GM23248 (cell line): Measurements from ENCODE around the gene TPCN2.

Experiments
- EZH2 ChIP-seq: fragments of 200-600 bp; sonication (generic); IDR thresholded peaks from 2 replicates; pipeline ENCODE4 v1.6.1; 2018; ENCODE audit warnings: antibody characterized with exemption, mild to moderate bottlenecking; ENCODE audit not compliant: insufficient read depth, poor library complexity, severe bottlenecking
- EZH2phosphoT487 ChIP-seq: fragments of 200-600 bp; sonication (generic); IDR thresholded peaks from 2 replicates; pipeline ENCODE4 v1.6.1; 2018; ENCODE audit warnings: antibody characterized with exemption, moderate library complexity, mild to moderate bottlenecking, low read depth; ENCODE audit not compliant: insufficient read depth

GRCh38 chr11:69132301-69132670 is 83.6 kb downstream of the TPCN2 start:
- no peak for TF ChIP-seq EZH2phosphoT487
- TF ChIP-seq EZH2 = no peak
